Measurements from ENCODE around the gene ZC3H11A. TPM values are rescaled to one million over a fixed set of nuclear protein-coding genes. Genes with fewer than 3 reads are reported as not detected.
"Not testable (repeated sequence)": the region's sequence is repeated elsewhere in the genome, so short reads cannot be mapped to it uniquely, and the experiment has no call there.

ZC3H11A gene
- total RNA-seq, 1 experiment from 2014 or later, result 66.7 TPM

DNA sequence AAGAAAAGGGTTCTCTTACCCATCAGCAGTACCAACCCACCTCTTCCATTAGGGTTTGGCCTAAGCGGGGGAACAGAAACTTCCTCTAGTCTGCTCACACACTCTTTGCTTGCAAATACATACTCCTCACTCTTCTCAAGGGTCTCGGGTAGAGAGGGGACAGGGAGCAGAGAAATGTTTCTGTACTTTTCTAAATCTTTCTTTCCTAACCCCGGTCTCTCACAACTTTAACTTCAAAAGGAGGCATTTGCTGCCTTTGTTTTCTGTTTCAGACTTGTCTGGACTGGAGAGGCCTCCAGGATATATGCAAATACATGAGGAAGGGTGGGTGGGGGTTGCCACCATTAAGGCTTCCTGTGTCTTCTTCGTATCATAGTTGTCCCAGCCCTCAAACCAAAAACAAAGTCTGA lies 41.0 kb upstream of the ZC3H11A start:
- Mint-ChIP-seq H3K4me1 (ENCODE audit: low read depth, unreplicated experiment) (peaks cover 19% of the 10 kb centered on the region), H3K36me3 (ENCODE audit: insufficient read depth, unreplicated experiment) (peaks cover 6% of the 10 kb centered on the region), H3K27me3 (ENCODE audit: insufficient read depth, unreplicated experiment) (no peaks in the 10 kb centered on the region), H3K9me3 (ENCODE audit: unreplicated experiment) (no peaks in the 10 kb centered on the region), H3K27ac (ENCODE audit: unreplicated experiment) (no peak overlapping the region), H3K4me3 (ENCODE audit: unreplicated experiment) (no peak overlapping the region)
- Histone ChIP-seq H3K36me3 (ENCODE audit: control insufficient read depth, insufficient read depth, low read length) (no peaks in the 10 kb centered on the region), H3K4me1 (peaks cover 35% of the 10 kb centered on the region), H3K4me3 (ENCODE audit: low read depth, low read length) (no peak overlapping the region), H3K9me3 (no peaks in the 10 kb centered on the region), H3K27me3 (replicated peaks; ENCODE audit: control insufficient read depth, insufficient read depth, low read length) (no peaks in the 10 kb centered on the region)
- intact Hi-C loops (cut with micrococcal nuclease; ENCODE audit: unreplicated experiment), result no loop called here
- ChIA-PET CTCF (no interaction called here), POLR2A (no interaction called here)
- DNase-seq, result no peak
- TF ChIP-seq, protein P1, sequence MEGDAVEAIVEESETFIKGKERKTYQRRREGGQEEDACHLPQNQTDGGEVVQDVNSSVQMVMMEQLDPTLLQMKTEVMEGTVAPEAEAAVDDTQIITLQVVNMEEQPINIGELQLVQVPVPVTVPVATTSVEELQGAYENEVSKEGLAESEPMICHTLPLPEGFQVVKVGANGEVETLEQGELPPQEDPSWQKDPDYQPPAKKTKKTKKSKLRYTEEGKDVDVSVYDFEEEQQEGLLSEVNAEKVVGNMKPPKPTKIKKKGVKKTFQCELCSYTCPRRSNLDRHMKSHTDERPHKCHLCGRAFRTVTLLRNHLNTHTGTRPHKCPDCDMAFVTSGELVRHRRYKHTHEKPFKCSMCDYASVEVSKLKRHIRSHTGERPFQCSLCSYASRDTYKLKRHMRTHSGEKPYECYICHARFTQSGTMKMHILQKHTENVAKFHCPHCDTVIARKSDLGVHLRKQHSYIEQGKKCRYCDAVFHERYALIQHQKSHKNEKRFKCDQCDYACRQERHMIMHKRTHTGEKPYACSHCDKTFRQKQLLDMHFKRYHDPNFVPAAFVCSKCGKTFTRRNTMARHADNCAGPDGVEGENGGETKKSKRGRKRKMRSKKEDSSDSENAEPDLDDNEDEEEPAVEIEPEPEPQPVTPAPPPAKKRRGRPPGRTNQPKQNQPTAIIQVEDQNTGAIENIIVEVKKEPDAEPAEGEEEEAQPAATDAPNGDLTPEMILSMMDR (IDR thresholded peaks at IDR 0.05; ENCODE audit: insufficient read depth in 1 of 2, low read depth in 1 of 2, low read length in 1 of 2, severe bottlenecking in 1 of 2, unreplicated experiment in 1 of 2), result no peak
- BruUV-seq (replicated peaks), result no TSS peak

DNA sequence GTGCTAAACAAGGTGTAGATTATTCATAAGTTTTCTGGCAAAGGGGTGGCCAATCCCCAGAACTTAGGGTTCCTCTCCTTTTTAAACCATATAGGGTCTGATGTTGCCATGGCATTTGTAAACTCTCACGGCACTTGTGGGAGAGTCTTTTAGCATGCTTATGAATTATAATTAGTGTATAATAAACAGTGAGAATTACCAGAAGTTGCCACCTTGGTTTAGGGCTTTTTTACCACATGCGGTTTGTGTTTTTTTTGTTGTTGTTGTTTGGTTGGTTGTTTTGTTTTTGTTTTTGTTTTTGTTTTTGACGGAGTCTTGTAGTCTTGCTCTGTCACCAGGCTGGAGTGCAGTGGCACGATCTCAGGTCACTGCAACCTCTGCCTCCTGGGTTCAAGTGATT lies 39.4 kb upstream of the ZC3H11A start:
- DNase-seq, result no peak
- peaks cover 32% of the 10 kb centered on the region for H3K4me1 ChIP-seq
- Mint-ChIP-seq H3K27me3 (ENCODE audit: insufficient read depth, unreplicated experiment) (no peaks in the 10 kb centered on the region), H3K4me3 (ENCODE audit: unreplicated experiment) (no peak overlapping the region), H3K9me3 (ENCODE audit: unreplicated experiment) (no peaks in the 10 kb centered on the region), H3K4me1 (ENCODE audit: low read depth, unreplicated experiment) (peaks cover 19% of the 10 kb centered on the region), H3K27ac (ENCODE audit: unreplicated experiment) (peak overlapping the region; percentile 78), H3K36me3 (ENCODE audit: insufficient read depth, unreplicated experiment) (peaks cover 6% of the 10 kb centered on the region)
- H3K36me3 ChIP-seq (ENCODE audit: control insufficient read depth, insufficient read depth, low read length), result no peaks in the 10 kb centered on the region
- intact Hi-C loops (cut with micrococcal nuclease; ENCODE audit: unreplicated experiment), result no loop called here
- H3K4me3 ChIP-seq (ENCODE audit: low read depth, low read length), result no peak overlapping the region
- no TSS peak for BruUV-seq (replicated peaks)
- CTCF ChIA-PET, result no interaction called here
- POLR2A ChIA-PET, result no interaction called here
- TF ChIP-seq, protein P1 (IDR thresholded peaks at IDR 0.05; ENCODE audit: insufficient read depth in 1 of 2, low read depth in 1 of 2, low read length in 1 of 2, severe bottlenecking in 1 of 2, unreplicated experiment in 1 of 2), result no peak
- H3K9me3 ChIP-seq, result no peaks in the 10 kb centered on the region
- no peaks in the 10 kb centered on the region for H3K27me3 ChIP-seq (replicated peaks; ENCODE audit: control insufficient read depth, insufficient read depth, low read length)

DNA sequence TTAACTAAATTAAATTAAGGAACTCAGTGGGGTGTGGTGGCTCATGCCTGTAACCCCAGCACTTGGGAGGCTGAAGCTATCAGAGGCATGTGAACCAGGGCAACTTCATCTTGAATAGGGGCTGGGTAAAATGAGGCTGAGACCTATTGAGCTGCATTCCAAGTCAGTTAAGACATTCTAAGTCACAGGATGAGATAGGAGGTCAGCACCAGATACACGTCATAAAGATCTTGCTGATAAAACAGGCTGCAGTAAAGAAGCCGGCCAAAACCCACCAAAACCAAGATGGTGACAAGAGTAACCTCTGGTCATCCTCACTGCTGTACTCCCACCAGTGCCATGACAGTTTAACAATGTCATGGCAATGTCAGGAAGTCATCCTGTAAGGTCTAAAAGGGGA lies 36.7 kb upstream of the ZC3H11A start:
- H3K4me3 ChIP-seq (ENCODE audit: low read depth, low read length); H3K27ac Mint-ChIP-seq (ENCODE audit: unreplicated experiment); H3K27me3 Mint-ChIP-seq (ENCODE audit: insufficient read depth, unreplicated experiment); H3K9me3 Mint-ChIP-seq (ENCODE audit: unreplicated experiment); H3K36me3 ChIP-seq (ENCODE audit: control insufficient read depth, insufficient read depth, low read length); H3K27me3 ChIP-seq (replicated peaks; ENCODE audit: control insufficient read depth, insufficient read depth, low read length); H3K9me3 ChIP-seq; POLR2A ChIA-PET; BruUV-seq (replicated peaks); H3K4me3 Mint-ChIP-seq (ENCODE audit: unreplicated experiment); H3K36me3 Mint-ChIP-seq (ENCODE audit: insufficient read depth, unreplicated experiment); intact Hi-C loops (cut with micrococcal nuclease; ENCODE audit: unreplicated experiment); CTCF ChIA-PET; DNase-seq: not testable (repeated sequence)
- H3K4me1 ChIP-seq, result peaks cover 32% of the 10 kb centered on the region
- peaks cover 15% of the 10 kb centered on the region for H3K4me1 Mint-ChIP-seq (ENCODE audit: low read depth, unreplicated experiment)

DNA sequence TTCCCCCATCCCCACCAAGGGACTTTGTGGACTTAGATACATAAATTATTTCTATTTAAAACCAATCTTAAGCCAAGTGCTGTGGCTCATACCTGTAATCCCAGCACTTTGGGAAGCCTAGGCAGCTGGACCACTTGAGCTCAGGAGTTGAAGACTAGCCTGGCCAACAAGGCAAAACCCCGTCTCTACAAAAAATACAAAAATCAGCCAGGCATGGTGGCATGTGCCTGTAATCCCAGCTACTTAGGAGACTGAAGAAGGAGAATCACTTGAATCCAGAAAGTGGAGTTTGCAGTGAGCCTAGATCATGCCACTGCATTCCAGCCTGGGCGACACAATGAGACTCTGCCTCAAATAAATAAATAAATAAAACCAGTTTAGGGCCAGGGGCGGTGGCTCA lies 34.9 kb upstream of the ZC3H11A start:
- TF ChIP-seq, protein P1 (IDR thresholded peaks at IDR 0.05; ENCODE audit: insufficient read depth in 1 of 2, low read depth in 1 of 2, low read length in 1 of 2, severe bottlenecking in 1 of 2, unreplicated experiment in 1 of 2), result no peak
- BruUV-seq (replicated peaks), result no TSS peak
- Histone ChIP-seq H3K27me3 (replicated peaks; ENCODE audit: control insufficient read depth, insufficient read depth, low read length) (no peaks in the 10 kb centered on the region), H3K4me1 (peaks cover 32% of the 10 kb centered on the region), H3K9me3 (no peaks in the 10 kb centered on the region), H3K36me3 (ENCODE audit: control insufficient read depth, insufficient read depth, low read length) (no peaks in the 10 kb centered on the region), H3K4me3 (ENCODE audit: low read depth, low read length) (no peak overlapping the region)
- ChIA-PET POLR2A (no interaction called here), CTCF (no interaction called here)
- H3K4me1 Mint-ChIP-seq (ENCODE audit: low read depth, unreplicated experiment), result peaks cover 15% of the 10 kb centered on the region
- H3K4me3 Mint-ChIP-seq (ENCODE audit: unreplicated experiment), result no peak overlapping the region
- H3K9me3 Mint-ChIP-seq (ENCODE audit: unreplicated experiment), result no peaks in the 10 kb centered on the region
- H3K27ac Mint-ChIP-seq (ENCODE audit: unreplicated experiment), result no peak overlapping the region
- peaks cover 6% of the 10 kb centered on the region for H3K36me3 Mint-ChIP-seq (ENCODE audit: insufficient read depth, unreplicated experiment)
- DNase-seq, result no peak
- H3K27me3 Mint-ChIP-seq (ENCODE audit: insufficient read depth, unreplicated experiment), result no peaks in the 10 kb centered on the region
- intact Hi-C loops (cut with micrococcal nuclease; ENCODE audit: unreplicated experiment), result no loop called here

DNA sequence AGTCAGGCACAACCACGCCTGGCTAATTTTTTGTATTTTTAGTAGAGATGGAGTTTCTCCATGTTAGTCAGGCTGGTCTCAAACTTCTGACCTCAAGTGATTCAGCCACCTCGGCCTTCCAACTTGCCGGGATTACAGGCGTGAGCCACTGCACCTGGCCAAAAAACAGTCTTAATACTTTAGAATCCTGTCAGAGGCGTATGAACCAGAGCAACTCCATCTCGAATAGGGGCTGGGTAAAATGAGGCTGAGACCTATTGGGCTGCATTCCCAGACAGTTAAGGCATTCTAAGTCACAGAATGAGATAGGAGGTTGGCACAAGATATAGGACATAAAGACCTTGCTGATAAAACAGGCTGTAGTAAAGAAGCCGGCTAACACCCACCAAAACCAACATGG lies 33.5 kb upstream of the ZC3H11A start:
- H3K36me3 ChIP-seq (ENCODE audit: control insufficient read depth, insufficient read depth, low read length); intact Hi-C loops (cut with micrococcal nuclease; ENCODE audit: unreplicated experiment); H3K4me3 Mint-ChIP-seq (ENCODE audit: unreplicated experiment); H3K27ac Mint-ChIP-seq (ENCODE audit: unreplicated experiment); H3K27me3 ChIP-seq (replicated peaks; ENCODE audit: control insufficient read depth, insufficient read depth, low read length); CTCF ChIA-PET; POLR2A ChIA-PET; BruUV-seq (replicated peaks); H3K4me3 ChIP-seq (ENCODE audit: low read depth, low read length); H3K9me3 Mint-ChIP-seq (ENCODE audit: unreplicated experiment); H3K27me3 Mint-ChIP-seq (ENCODE audit: insufficient read depth, unreplicated experiment); H3K4me1 Mint-ChIP-seq (ENCODE audit: low read depth, unreplicated experiment); DNase-seq; H3K9me3 ChIP-seq; H3K36me3 Mint-ChIP-seq (ENCODE audit: insufficient read depth, unreplicated experiment): not testable (repeated sequence)
- peaks cover 18% of the 10 kb centered on the region for H3K4me1 ChIP-seq

Measured in Caco-2 (cell line).